GM12875 (cell line): Measurements from ENCODE around the gene LOXL1.

Experiments used
- H3K4me3 ChIP-seq: one replicate; pipeline ENCODE4 v1.5.1; 2011; ENCODE audit warnings: low read depth, low read length, control low read depth
- CTCF ChIP-seq: IDR thresholded peaks from 2 replicates; pipeline ENCODE4 v1.5.1; 2011; ENCODE audit warnings: low read depth, mild to moderate bottlenecking, control low read depth, inconsistent platforms, low read length, moderate library complexity, borderline replicate concordance; ENCODE audit not compliant: insufficient read depth

The LOXL1 gene

GRCh38 chr15:73892446-73893226, 33.6 kb upstream of the LOXL1 start:
- no peak overlapping the region for H3K4me3 ChIP-seq
- no peak for TF ChIP-seq CTCF

- TF ChIP-seq CTCF: no peak
- H3K4me3 ChIP-seq: no peak overlapping the region
These were observed 32.0 kb upstream of the LOXL1 start for GRCh38 chr15:73894133-73894814.

GRCh38 chr15:73897441-73898261, 28.6 kb upstream of the LOXL1 start:
- no peak overlapping the region for H3K4me3 ChIP-seq
- TF ChIP-seq CTCF: peak; percentile 97

GRCh38 chr15:73899197-73900094, 26.8 kb upstream of the LOXL1 start:
- no peak overlapping the region for H3K4me3 ChIP-seq
- TF ChIP-seq CTCF: no peak

- TF ChIP-seq CTCF: no peak
- H3K4me3 ChIP-seq: no peak overlapping the region
These were observed 26.1 kb upstream of the LOXL1 start for GRCh38 chr15:73900095-73900712.
